Testis (tissue), 2 donors: ENCODE results near the gene THUMPD2.

Source experiments
- CTCF ChIP-seq, 3 experiments: fragments of 450-650 bp in 2 of 3; fragments of 200-600 bp in 1 of 3; sonication (generic) in 1 of 3; IDR thresholded peaks; one replicate each; pipeline ENCODE4 v1.5.1; 2016 to 2019; ENCODE audit warnings: antibody characterized with exemption in 3 of 3, mild to moderate bottlenecking in 2 of 3, moderate library complexity in 1 of 3
- POLR2A ChIP-seq: fragments of 450-650 bp; IDR thresholded peaks from one replicate; pipeline ENCODE4 v1.6.1; 2017; ENCODE audit warnings: antibody characterized with exemption, mild to moderate bottlenecking, moderate library complexity

GRCh38 chr2:39706312-39706711 lies 72.7 kb downstream of the THUMPD2 start:
- no peak for TF ChIP-seq CTCF (IDR thresholded peaks at IDR 0.05)
- no peak for TF ChIP-seq POLR2A
